IgD-negative memory B cell (primary cell): ENCODE data around the gene GPR85. TPM values are rescaled to one million over a fixed set of nuclear protein-coding genes. Genes with fewer than 3 reads are reported as not detected.
A peak's percentile ranks its signal among the peaks of the same experiment; 100 is the strongest.
"Not testable (repeated sequence)": the region's sequence is repeated elsewhere in the genome, so short reads cannot be mapped to it uniquely, and the experiment has no call there.

ENCODE experiments used
- H3K27ac Mint-ChIP-seq, 3 donors: one replicate each; pipeline ENCODE4 v1.8.0; 2020 to 2022; ENCODE audit warnings: mild to moderate bottlenecking in 3 of 3, mixed read lengths in 3 of 3, moderate library complexity in 1 of 3
- H3K27me3 Mint-ChIP-seq: one replicate; pipeline ENCODE4 v1.8.0; 2021; ENCODE audit warnings: mixed read lengths
- H3K36me3 Mint-ChIP-seq: one replicate; pipeline ENCODE4 v1.8.0; 2020; ENCODE audit warnings: mild to moderate bottlenecking, mixed read lengths
- H3K4me1 Mint-ChIP-seq, 3 donors: one replicate each; pipeline ENCODE4 v1.8.0; 2020 to 2022; ENCODE audit warnings: mixed read lengths in 3 of 3, mild to moderate bottlenecking in 1 of 3
- H3K4me3 Mint-ChIP-seq, 4 donors: one replicate each; pipeline ENCODE4 v1.8.0; 2020 to 2022; ENCODE audit warnings: mild to moderate bottlenecking in 4 of 4, mixed read lengths in 4 of 4, moderate library complexity in 3 of 4
- H3K9me3 Mint-ChIP-seq, 3 donors: one replicate each; pipeline ENCODE4 v1.8.0; 2020 to 2021; ENCODE audit warnings: mixed read lengths in 3 of 3, mild to moderate bottlenecking in 1 of 3
- polyA plus RNA-seq: library from polyadenylated mRNA; unstranded; fragments of 300-500 nt; fragmentation: Illumina TruSeq; gene quantifications from one replicate; pipeline ENCODE4 v1.2.3, GENCODE V29; 2021

Gene GPR85, protein sequence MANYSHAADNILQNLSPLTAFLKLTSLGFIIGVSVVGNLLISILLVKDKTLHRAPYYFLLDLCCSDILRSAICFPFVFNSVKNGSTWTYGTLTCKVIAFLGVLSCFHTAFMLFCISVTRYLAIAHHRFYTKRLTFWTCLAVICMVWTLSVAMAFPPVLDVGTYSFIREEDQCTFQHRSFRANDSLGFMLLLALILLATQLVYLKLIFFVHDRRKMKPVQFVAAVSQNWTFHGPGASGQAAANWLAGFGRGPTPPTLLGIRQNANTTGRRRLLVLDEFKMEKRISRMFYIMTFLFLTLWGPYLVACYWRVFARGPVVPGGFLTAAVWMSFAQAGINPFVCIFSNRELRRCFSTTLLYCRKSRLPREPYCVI
- not detected for polyA plus RNA-seq

DNA sequence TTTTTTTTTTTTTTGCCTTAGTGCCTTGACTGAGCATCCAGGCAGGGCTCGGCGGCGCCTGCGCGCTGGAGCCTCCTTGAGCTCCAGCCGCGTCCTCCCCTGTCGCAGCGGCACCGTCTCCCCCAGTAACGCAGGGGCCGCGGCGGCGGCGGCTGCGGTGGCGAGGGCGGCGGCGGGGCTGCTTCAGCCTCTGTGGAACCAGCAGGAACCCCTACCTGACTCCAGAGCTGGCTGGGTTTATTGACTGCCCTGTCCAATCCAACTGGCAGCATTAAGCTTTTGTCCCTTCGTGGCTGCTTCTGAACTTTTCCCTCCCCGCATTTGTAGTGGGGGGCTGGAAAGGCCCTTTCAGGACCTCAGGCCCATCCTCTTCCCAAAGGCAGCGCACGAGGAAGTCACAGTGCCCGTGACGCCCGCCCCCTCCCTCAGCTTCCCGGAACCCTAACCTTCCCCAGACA lies at the start of gene GPR85:
TSS of gene GPR85 (minus strand) at position 397 of the 458 bp plus-strand sequence. CDS start 2,106 bp downstream, outside the sequence.
- Mint-ChIP-seq H3K9me3 (peaks cover 0 to 1% (median 0%) of the 10 kb centered on the region in 3 donors), H3K4me1 (peaks cover 0 to 12% (median 7%) of the 10 kb centered on the region in 3 donors), H3K27me3 (peaks cover 24% of the 10 kb centered on the region), H3K27ac (peak within 1 kb of the TSS in 1 of 3 donors; percentile 59), H3K4me3 (peak within 1 kb of the TSS; percentile 31 to 85 (median 70)), H3K36me3 (no peaks in the 10 kb centered on the region)

DNA sequence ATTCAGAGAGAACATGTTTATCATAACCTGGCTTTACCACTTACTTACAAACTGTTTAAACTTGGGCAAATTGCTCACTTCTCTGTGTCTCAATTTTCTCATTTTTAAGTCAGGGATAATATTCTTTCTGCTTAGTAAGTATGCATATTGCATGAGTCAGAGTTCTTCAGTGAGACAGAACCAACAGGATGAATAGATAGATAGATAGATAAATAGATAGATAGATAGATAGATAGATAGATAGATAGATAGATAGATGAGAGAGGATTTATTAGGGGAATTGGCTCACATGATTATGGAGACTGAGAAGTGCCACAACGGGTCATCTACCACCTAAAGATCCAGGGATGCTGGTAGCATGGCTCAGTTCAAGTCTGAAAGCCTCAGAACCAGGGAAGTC lies 47.4 kb upstream of the GPR85 start:
- Mint-ChIP-seq H3K4me1 (no peaks in the 10 kb centered on the region), H3K27ac (no peak overlapping the region), H3K36me3 (no peaks in the 10 kb centered on the region), H3K4me3 (no peak overlapping the region), H3K9me3 (no peaks in the 10 kb centered on the region), H3K27me3 (no peaks in the 10 kb centered on the region)

DNA sequence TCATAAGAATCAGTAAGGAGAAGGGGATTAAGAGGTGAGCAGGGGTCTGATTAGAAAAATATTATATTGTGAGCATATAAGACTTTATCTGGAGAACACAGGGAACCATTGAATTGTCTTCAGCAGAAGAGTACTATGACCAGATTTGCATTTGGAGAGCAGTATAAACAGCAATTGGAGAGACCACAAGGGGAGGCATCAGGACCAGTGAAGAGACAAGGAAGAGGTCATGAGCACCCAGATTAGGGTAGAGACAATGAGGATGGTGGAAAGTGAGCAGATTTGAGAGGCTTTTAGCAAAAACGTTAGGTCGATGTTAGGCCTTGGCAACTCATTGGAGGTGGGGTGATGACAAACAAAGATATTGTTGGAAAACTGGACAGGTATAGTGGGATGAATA lies 44.7 kb upstream of the GPR85 start:
- Mint-ChIP-seq H3K4me3 (no peak overlapping the region), H3K27me3 (no peaks in the 10 kb centered on the region), H3K36me3 (no peaks in the 10 kb centered on the region), H3K27ac (no peak overlapping the region), H3K9me3 (no peaks in the 10 kb centered on the region), H3K4me1 (no peaks in the 10 kb centered on the region)

DNA sequence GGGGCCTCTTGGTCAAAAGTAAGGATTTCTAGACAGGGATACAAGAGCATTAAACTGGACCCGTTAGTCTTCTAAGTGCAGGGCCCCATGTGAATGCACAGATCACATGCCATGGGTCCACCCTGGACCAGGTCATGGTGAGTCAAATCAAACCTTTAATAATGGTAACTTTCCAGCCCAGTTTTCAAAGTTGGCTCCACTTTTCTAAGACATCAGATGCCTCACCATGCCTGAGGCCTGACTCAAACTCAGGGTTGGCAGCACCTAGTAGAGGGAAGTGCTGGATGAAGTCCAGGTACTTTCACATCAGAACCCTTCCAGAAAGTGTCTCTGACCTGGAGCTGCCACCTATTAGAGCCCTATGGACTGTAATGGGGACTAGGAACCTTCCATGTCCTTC lies 41.4 kb upstream of the GPR85 start:
- H3K27ac Mint-ChIP-seq = no peak overlapping the region
- H3K4me1 Mint-ChIP-seq = no peaks in the 10 kb centered on the region
- H3K27me3 Mint-ChIP-seq = no peaks in the 10 kb centered on the region
- no peaks in the 10 kb centered on the region for H3K9me3 Mint-ChIP-seq
- no peaks in the 10 kb centered on the region for H3K36me3 Mint-ChIP-seq
- H3K4me3 Mint-ChIP-seq = no peak overlapping the region

DNA sequence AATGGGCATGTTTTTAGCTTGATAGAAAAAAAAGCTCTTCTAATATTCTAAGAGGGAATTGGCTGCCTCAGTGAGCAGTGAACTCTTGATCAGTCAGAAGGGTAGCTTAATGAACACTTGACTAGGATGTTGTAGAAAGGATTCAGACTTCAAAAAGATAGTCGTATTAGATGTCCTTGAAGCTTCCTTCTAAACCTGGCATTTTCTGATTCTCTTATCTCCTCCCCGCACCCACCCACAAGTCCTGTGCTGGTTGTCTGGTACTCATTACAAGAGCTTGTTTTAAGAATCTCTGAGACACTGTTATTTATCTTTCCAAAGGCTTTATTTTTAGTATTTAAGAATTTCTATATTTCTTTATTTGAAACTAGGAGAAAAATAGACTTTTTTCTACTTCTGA lies 39.1 kb upstream of the GPR85 start:
- no peak overlapping the region for H3K4me3 Mint-ChIP-seq
- no peaks in the 10 kb centered on the region for H3K9me3 Mint-ChIP-seq
- H3K27ac Mint-ChIP-seq = no peak overlapping the region
- H3K36me3 Mint-ChIP-seq = no peaks in the 10 kb centered on the region
- peaks cover 0 to 2% (median 0%) of the 10 kb centered on the region in 3 donors for H3K4me1 Mint-ChIP-seq
- no peaks in the 10 kb centered on the region for H3K27me3 Mint-ChIP-seq

DNA sequence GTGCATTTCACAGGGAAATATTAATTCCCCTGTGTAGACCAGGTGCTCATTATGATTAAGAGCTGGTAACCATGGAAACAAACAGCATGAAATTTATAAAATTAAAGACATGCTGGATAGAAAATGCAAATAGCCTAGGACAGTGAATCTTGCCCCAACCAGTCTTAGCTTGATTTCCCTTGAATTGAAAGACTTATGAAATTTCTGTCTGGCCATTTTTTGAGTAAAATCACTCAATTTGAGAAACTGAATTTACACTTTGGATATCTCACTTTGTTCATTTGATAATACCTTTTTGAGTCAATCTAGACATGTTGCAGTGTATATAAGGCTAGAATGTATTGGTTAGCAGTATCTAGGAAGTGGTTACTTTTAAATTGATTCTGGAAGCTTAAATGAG lies 36.1 kb upstream of the GPR85 start:
- peak overlapping the region in 1 of 4 donors; percentile 11 for H3K4me3 Mint-ChIP-seq
- H3K9me3 Mint-ChIP-seq = no peaks in the 10 kb centered on the region
- no peak overlapping the region for H3K27ac Mint-ChIP-seq
- no peaks in the 10 kb centered on the region for H3K36me3 Mint-ChIP-seq
- H3K27me3 Mint-ChIP-seq = no peaks in the 10 kb centered on the region
- peaks cover 6 to 13% (median 12%) of the 10 kb centered on the region in 3 donors for H3K4me1 Mint-ChIP-seq

DNA sequence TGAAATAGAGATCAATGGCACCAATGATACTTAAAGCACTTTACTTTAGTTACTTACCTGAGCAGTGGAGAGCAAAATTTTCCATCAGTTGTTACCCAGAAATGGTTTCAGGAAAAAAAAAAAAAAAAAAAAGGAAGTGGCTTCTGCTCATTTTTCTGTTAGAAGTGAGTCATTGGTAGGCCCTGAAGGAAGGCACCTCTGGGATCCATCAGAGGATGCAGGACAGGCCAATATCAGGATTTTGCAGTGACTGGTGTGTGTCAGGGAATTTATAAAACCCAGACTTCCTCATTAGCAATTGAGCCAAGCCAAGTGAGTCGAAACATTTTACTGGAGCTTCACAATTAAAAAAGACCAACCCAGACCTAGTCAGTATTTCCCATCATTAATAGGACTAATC lies 34.0 kb upstream of the GPR85 start:
- Mint-ChIP-seq H3K27ac (no peak overlapping the region), H3K4me3 (peak overlapping the region in 1 of 4 donors; percentile 95)

DNA sequence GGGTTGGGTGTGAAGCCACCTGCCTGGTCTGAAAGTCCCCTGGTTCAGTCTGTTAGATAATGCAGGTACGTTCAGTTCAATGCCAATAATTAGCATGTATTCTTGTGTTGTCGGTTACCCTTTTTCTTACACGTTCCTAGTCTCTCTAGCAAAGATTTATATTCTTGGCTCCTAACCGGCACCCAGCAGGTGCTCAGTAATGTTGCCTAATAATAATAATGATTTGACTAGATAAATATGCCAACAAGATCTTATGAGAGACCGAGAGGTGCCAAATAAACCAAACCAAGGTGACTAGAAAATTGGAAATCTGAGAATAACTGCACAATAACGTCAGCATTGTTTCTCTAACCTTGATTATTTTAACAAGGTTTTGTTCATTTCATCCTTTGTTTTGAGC lies 32.8 kb upstream of the GPR85 start:
- peak overlapping the region in 1 of 3 donors; percentile 85 for H3K27ac Mint-ChIP-seq
- peak overlapping the region in 3 of 4 donors; percentile 95 to 98 (median 95) for H3K4me3 Mint-ChIP-seq
- no peaks in the 10 kb centered on the region for H3K27me3 Mint-ChIP-seq
- H3K36me3 Mint-ChIP-seq = peaks cover 2% of the 10 kb centered on the region
- peaks cover 10 to 23% (median 18%) of the 10 kb centered on the region in 3 donors for H3K4me1 Mint-ChIP-seq
- no peaks in the 10 kb centered on the region for H3K9me3 Mint-ChIP-seq

More for the DNA sequence above, 34.0 kb upstream of the GPR85 start:
- no peaks in the 10 kb centered on the region for H3K27me3 Mint-ChIP-seq
- H3K9me3 Mint-ChIP-seq = no peaks in the 10 kb centered on the region
- H3K36me3 Mint-ChIP-seq = peaks cover 2% of the 10 kb centered on the region
- H3K4me1 Mint-ChIP-seq = peaks cover 10 to 17% (median 16%) of the 10 kb centered on the region in 3 donors

DNA sequence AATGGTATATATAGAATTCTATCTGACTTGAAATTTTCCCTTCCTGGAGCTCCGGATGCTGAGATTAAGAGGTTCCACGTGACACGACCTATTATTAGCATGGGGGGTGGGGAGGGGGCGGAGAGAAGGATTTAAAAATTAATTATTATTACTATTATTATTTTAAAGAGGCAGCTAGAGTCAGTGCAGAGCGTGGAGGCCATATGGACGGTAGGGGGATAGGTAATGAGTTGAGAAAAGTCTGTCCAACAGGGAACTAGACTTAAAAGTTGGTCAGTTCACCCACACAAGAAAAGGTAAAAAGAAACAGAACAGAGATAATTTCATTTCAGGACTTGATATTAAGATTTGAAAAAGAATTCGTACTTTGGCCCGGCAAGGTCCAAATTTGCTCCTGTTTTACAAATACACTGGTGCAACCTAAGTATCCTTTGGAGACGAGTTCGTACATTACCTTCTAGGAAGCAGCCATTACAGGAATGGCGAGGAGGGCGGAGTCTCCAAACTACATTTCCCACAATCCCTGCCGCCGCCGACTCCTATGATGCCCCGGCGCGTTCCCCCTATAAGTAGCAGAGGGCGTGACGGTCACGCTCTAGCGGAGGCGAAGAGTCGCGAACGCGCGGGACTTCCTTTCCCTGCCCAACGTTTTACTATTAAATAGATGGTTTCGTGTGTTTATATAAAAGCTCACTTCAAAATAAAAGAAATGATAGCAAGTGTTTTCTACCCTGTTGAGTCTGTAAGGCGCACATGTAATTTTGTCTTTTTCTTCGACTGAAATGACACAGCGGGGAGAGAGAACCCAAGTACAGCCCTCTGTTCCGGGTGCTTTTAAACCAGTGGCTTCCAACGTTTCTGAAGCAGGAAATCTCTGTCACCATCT lies 31.7 kb upstream of the GPR85 start, which contains the start of gene SMIM30:
TSS of gene SMIM30 (minus strand) at position 481 of the 886 bp plus-strand sequence. CDS start 976 bp downstream, outside the sequence.
- H3K27me3 Mint-ChIP-seq = no peaks in the 10 kb centered on the region
- peaks cover 12 to 23% (median 20%) of the 10 kb centered on the region in 3 donors for H3K4me1 Mint-ChIP-seq
- peak within 1 kb of the TSS; percentile 85 to 96 (median 86) for H3K27ac Mint-ChIP-seq
- peak within 1 kb of the TSS; percentile 93 to 98 (median 95) for H3K4me3 Mint-ChIP-seq
- no peaks in the 10 kb centered on the region for H3K9me3 Mint-ChIP-seq
- peaks cover 3% of the 10 kb centered on the region for H3K36me3 Mint-ChIP-seq

DNA sequence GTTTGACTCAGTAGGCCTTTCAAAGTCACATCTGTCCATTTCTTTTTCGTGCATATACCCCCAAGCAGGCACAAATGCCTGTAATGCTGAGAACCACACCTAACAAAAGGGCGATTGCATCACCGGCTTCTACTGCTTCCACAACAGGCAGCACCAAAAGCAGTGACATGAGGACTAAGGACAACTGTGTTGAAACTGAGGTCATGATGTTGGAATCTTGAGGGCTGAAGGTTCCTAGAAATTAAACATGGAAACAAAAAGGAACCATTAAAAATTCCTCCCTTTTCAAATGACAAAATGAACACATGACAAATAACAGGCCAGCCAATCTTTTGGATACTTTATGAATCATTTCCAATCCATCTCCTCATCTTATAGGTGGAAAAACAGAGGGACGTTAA lies 30.7 kb upstream of the GPR85 start:
- not testable (repeated sequence) for H3K27ac Mint-ChIP-seq, H3K27me3 Mint-ChIP-seq, H3K36me3 Mint-ChIP-seq, H3K9me3 Mint-ChIP-seq
- H3K4me3 Mint-ChIP-seq = peak overlapping the region; percentile 39 to 98 (median 95)
- peaks cover 15 to 23% (median 19%) of the 10 kb centered on the region in 3 donors for H3K4me1 Mint-ChIP-seq

DNA sequence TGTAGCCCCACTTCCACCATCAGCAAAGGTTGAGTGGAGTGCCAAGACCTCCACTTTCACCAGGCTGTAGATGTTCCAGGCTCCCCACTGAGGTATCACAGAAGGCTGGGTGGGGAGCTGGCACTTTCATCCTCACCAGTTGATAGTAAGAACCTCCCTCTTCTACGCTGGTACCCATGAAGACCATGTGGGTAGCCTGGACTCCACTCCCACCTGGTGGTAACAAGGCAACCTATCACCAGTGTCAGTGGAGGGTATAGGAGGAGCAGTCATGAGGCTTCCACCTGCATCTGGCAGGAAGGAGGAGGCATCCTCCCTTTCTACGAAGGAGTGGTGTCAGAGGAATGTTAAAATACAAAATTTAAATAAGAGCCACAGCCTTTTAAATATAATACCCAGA lies 27.3 kb upstream of the GPR85 start:
- Mint-ChIP-seq H3K36me3 (peaks cover 5% of the 10 kb centered on the region), H3K4me3 (peak overlapping the region in 2 of 4 donors; percentile 41 to 43), H3K4me1 (peaks cover 12 to 18% (median 15%) of the 10 kb centered on the region in 3 donors), H3K27ac (no peak overlapping the region), H3K27me3 (no peaks in the 10 kb centered on the region), H3K9me3 (no peaks in the 10 kb centered on the region)

DNA sequence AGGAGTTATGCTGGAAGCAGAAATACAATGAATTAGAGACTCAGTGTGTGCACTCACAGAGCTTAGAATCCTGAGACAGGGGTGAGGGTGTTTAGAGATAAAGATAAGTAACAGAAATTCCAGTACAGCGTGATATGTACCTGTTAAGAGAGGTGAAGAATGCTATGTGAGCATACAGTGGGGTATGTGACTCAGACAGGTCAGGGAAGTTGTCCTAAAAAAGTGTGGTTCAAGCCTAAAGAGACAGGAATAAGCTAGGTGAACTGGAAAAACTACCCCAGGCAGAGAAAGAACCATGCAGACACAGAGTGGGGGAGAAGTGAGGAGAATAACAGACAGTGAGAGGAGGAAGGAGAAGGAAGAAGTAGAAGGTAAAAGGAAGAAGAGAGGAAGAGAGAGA lies 23.1 kb upstream of the GPR85 start:
- Mint-ChIP-seq H3K9me3 (no peaks in the 10 kb centered on the region), H3K4me3 (no peak overlapping the region), H3K27ac (no peak overlapping the region), H3K36me3 (peaks cover 3% of the 10 kb centered on the region), H3K4me1 (peaks cover 4% of the 10 kb centered on the region in 3 donors), H3K27me3 (no peaks in the 10 kb centered on the region)

DNA sequence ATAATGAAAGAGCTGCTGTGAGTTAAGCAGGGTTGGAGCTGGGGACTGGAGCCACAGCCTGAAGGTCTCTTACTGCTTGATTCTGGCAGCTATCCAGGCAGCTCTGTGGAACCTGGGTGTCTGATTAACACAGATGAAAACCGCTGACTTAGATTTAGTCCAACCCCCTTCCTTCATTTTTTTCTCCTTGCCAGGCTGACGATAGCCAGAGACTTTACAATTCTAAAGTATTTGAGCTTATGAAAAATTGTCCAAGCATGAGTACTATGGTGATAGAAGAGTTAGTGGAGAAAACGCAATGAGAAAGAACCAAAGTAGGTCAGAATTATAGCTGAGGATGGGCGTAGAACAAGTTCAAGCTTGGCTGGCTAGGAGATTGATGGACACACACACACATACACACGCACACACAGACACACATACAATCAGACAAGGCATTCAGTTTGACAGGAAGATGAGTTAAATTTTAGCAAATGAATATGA lies 13.5 kb upstream of the GPR85 start:
- Mint-ChIP-seq H3K9me3 (no peaks in the 10 kb centered on the region), H3K27me3 (peaks cover 9% of the 10 kb centered on the region), H3K4me3 (no peak overlapping the region), H3K4me1 (no peaks in the 10 kb centered on the region), H3K27ac (no peak overlapping the region), H3K36me3 (peaks cover 4% of the 10 kb centered on the region)

DNA sequence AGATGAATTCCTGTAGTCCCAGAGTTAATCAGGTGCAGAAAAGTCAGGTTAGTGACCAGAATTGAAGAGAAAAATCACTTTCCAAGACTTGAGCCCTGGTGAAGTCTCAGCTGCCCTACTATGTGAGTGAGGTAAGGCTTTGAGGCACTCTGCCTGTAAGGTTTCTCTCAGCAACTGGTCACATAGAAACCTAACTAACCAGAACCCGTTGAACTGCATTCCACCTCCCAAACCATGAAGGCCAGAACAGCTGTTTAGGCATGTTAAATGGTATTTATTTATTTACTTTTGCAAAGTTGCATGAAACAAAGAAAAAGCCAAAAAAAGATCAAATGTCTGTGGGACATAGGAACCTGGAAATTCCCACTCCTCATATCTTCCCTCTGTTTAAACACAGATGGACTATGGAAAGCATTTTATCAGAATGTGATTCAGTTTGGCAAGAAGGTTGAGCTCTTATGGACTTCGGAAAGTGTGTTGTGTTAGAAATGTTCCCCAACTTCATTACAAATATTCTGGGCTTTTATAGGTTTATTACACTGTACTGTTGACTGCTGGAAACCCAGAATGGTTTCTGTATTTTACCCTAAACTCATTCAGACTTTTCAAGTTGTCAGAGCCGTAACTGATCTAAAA lies 12.8 kb upstream of the GPR85 start:
- Mint-ChIP-seq H3K36me3 (peaks cover 4% of the 10 kb centered on the region), H3K9me3 (no peaks in the 10 kb centered on the region), H3K27ac (no peak overlapping the region), H3K27me3 (peaks cover 9% of the 10 kb centered on the region), H3K4me1 (no peaks in the 10 kb centered on the region), H3K4me3 (no peak overlapping the region)
